H1 (cell line): ENCODE results near the gene LRRFIP1.
A peak's percentile ranks its signal among the peaks of the same experiment; 100 is the strongest.

Experiments used
- ATF3 ChIP-seq: IDR thresholded peaks from 2 replicates; pipeline ENCODE4 v1.6.1; 2011; ENCODE audit warnings: low read depth, mild to moderate bottlenecking, low read length; ENCODE audit not compliant: insufficient read depth
- CBX8 ChIP-seq: fragments of 300-800, 300-1000 bp; sonication (generic); IDR thresholded peaks from 2 replicates; pipeline ENCODE4 v1.7.1; 2016; ENCODE audit warnings: low read depth, low read length, borderline replicate concordance
- CEBPB ChIP-seq: IDR thresholded peaks from 2 replicates; pipeline ENCODE4 v1.6.1; 2012; ENCODE audit warnings: low read depth, low read length
- CHD2 ChIP-seq: IDR thresholded peaks from 2 replicates; pipeline ENCODE4 v1.6.1; 2012; ENCODE audit warnings: low read length, improper control_type of control experiment
- CTCF ChIP-seq, 3 experiments: IDR thresholded peaks; 1 replicate in 2 of 3; 2 replicates in 1 of 3; pipeline versions ENCODE4 v1.5.1 to v1.6.1; 2011; ENCODE audit warnings: low read length in 3 of 3, mild to moderate bottlenecking in 3 of 3, inconsistent platforms in 2 of 3, low read depth in 1 of 3, moderate library complexity in 1 of 3; ENCODE audit not compliant: insufficient read depth in 1 of 3; ENCODE audit errors: control extremely low read depth in 1 of 3
- POU5F1 ChIP-seq: IDR thresholded peaks from 2 replicates; pipeline ENCODE4 v1.6.1; 2011; ENCODE audit warnings: low read depth, mild to moderate bottlenecking, low read length, moderate library complexity
- RAD21 ChIP-seq, 2 experiments: IDR thresholded peaks in 1 of 2; conservative IDR thresholded peaks in 1 of 2; 2 replicates each; pipeline ENCODE4 v1.6.1; 2011; ENCODE audit warnings: low read depth in 2 of 2, low read length in 2 of 2, improper control_type of control experiment in 1 of 2, inconsistent platforms in 1 of 2, mild to moderate bottlenecking in 1 of 2, moderate library complexity in 1 of 2
- SRF ChIP-seq: IDR thresholded peaks from 2 replicates; pipeline ENCODE4 v1.6.1; 2011; ENCODE audit warnings: mild to moderate bottlenecking, low read depth, low read length, moderate library complexity
- TAF1 ChIP-seq: IDR thresholded peaks from 2 replicates; pipeline ENCODE4 v1.6.1; 2011; ENCODE audit warnings: mild to moderate bottlenecking, low read depth, low read length
- TAF7 ChIP-seq: optimal IDR thresholded peaks from 2 replicates; pipeline ENCODE3; 2011; ENCODE audit warnings: low read depth, mild to moderate bottlenecking, inconsistent platforms, low read length, moderate library complexity, borderline replicate concordance
- ZNF274 ChIP-seq: IDR thresholded peaks from 2 replicates; pipeline ENCODE4 v1.7.0; 2012; ENCODE audit warnings: low read length, borderline replicate concordance; ENCODE audit errors: extremely low read depth

GRCh38 chr2:237614151-237614720 lies 13.2 kb upstream of the LRRFIP1 start:
- no peak for TF ChIP-seq SRF
- peak; percentile 66 to 97 (median 88) for TF ChIP-seq CTCF (IDR thresholded peaks at IDR 0.05; ENCODE audit: control extremely low read depth in 1 of 3, insufficient read depth in 1 of 3, low read depth in 1 of 3, low read length in 3 of 3)
- TF ChIP-seq TAF1, result no peak
- TF ChIP-seq CBX8, result no peak
- peak; percentile 92 for TF ChIP-seq POU5F1
- no peak for TF ChIP-seq TAF7
- 0 out of 2 replicates have a peak, but pooled peaks have one; percentile 9 for TF ChIP-seq CHD2
- TF ChIP-seq RAD21 (IDR thresholded peaks at IDR 0.05 in 1 of 2, conservative IDR thresholded peaks at IDR 0.05 in 1 of 2; ENCODE audit: low read depth in 2 of 2, low read length in 2 of 2), result peak; percentile 45 to 66
- TF ChIP-seq ZNF274, result no peak
- TF ChIP-seq CEBPB, result peak; percentile 91; the same call in 1 of the 2 replicates
- TF ChIP-seq ATF3, result no peak
